HCT116 (cell line): ENCODE results near the gene CPA2. TPM values are rescaled to one million over a fixed set of nuclear protein-coding genes. Genes with fewer than 3 reads are reported as not detected.

Experiments used
- ATAC-seq: fragments of 200-7000 bp; cut with Tn5 transposase; 2 replicates; pipeline ENCODE4 v1.9.1; 2020; ENCODE audit warnings: mild to moderate bottlenecking, moderate library complexity
- BruUV-seq: library from RNA; stranded (reverse); fragments of 400-500 nt; replicated peaks from 2 replicates; lab custom pipeline; 2021; lab: Mats Ljungman, UMichigan
- CTCF ChIA-PET: fragments of 300-600 bp; sonication (Branson Sonifier 250); formaldehyde crosslinking; loops from one replicate; lab custom pipeline; 2021; ENCODE audit warnings: antibody characterized with exemption; lab: Charles Lee
- POLR2A ChIA-PET: fragments of 300-600, 350-600 bp; sonication (Branson Sonifier 250); formaldehyde crosslinking; loops from one replicate; lab custom pipeline; 2021; ENCODE audit warnings: antibody characterized with exemption; lab: Charles Lee
- RAD21 ChIA-PET, 2 experiments: fragments of 300-600 bp; sonication (Branson Sonifier 250); formaldehyde crosslinking; loops; one replicate each; lab custom pipeline; 2023; ENCODE audit warnings: low total read pairs in 2 of 2; ENCODE audit not compliant: uncharacterized antibody in 2 of 2, unreplicated experiment in 2 of 2, low non-redundant PET in 1 of 2; lab: Charles Lee
- DNase-seq: peaks from one replicate; pipeline ENCODE4 v3.0.0-alpha.2; 2010; ENCODE audit warnings: low read depth, low spot score
- H2AFZ ChIP-seq: fragments of 200-600 bp; shearing (Covaris generic), sonication (generic); 2 replicates; pipeline ENCODE4 v1.6.1; 2017; ENCODE audit warnings: low read depth, mixed run types, mixed read lengths, antibody characterized with exemption, low read length; ENCODE audit not compliant: poor library complexity, severe bottlenecking
- H3K27ac ChIP-seq: 2 replicates; pipeline ENCODE4 v1.5.1; 2012; ENCODE audit warnings: low read depth, low read length
- H3K27me3 ChIP-seq: fragments of 200-600 bp; sonication (generic); 2 replicates; pipeline ENCODE4 v1.6.1; 2016; ENCODE audit warnings: mixed run types, low read length, mixed read lengths; ENCODE audit not compliant: insufficient read depth
- H3K36me3 ChIP-seq, 2 experiments: fragments of 200-500 bp in 1 of 2; fragments of 200-600 bp in 1 of 2; sonication (Bioruptor generic) in 1 of 2; sonication (generic) in 1 of 2; 2 replicates each; pipeline versions ENCODE4 v1.5.1 to v1.6.1; 2014 to 2016; ENCODE audit warnings: low read length in 2 of 2, inconsistent platforms in 1 of 2, mixed read lengths in 1 of 2, mixed run types in 1 of 2; ENCODE audit not compliant: insufficient read depth in 2 of 2, control insufficient read depth in 1 of 2
- H3K4me1 ChIP-seq, 2 experiments: fragments of 200-600 bp in 1 of 2; sonication (generic) in 1 of 2; 2 replicates each; pipeline versions ENCODE4 v1.5.1 to v1.6.1; 2012 to 2017; ENCODE audit warnings: low read length in 2 of 2, inconsistent platforms in 1 of 2, mild to moderate bottlenecking in 1 of 2, mixed read lengths in 1 of 2, mixed run types in 1 of 2, moderate library complexity in 1 of 2; ENCODE audit not compliant: insufficient read depth in 2 of 2, control insufficient read depth in 1 of 2
- H3K4me2 ChIP-seq: fragments of 200-600 bp; sonication (generic); 2 replicates; pipeline ENCODE4 v1.6.1; 2017; ENCODE audit warnings: mixed run types, low read length, mixed read lengths
- H3K4me3 ChIP-seq, 2 experiments: fragments of 200-600 bp in 1 of 2; sonication (generic) in 1 of 2; replicated peaks in 1 of 2; 2 replicates each; pipeline ENCODE4 v1.5.1; 2011 to 2016; ENCODE audit warnings: low read length in 2 of 2, control low read depth in 1 of 2, low read depth in 1 of 2, mild to moderate bottlenecking in 1 of 2, mixed read lengths in 1 of 2, mixed run types in 1 of 2
- H3K79me2 ChIP-seq: fragments of 200-600 bp; sonication (generic); 2 replicates; pipeline ENCODE4 v1.6.1; 2017; ENCODE audit warnings: mild to moderate bottlenecking, mixed run types, low read length, moderate library complexity, mixed read lengths; ENCODE audit not compliant: insufficient read depth
- H3K9ac ChIP-seq: fragments of 200-600 bp; sonication (generic); 2 replicates; pipeline ENCODE4 v1.6.1; 2016; ENCODE audit warnings: low read length, mixed read lengths
- H3K9me2 ChIP-seq: fragments of 200-600 bp; sonication (generic), shearing (Covaris generic); 2 replicates; pipeline ENCODE4 v1.6.1; 2017; ENCODE audit warnings: mixed run types, mild to moderate bottlenecking, moderate library complexity; ENCODE audit not compliant: insufficient read depth
- H3K9me3 ChIP-seq, 2 experiments: fragments of 200-500 bp in 1 of 2; fragments of 200-600 bp in 1 of 2; sonication (Bioruptor generic) in 1 of 2; sonication (generic) in 1 of 2; 2 replicates each; pipeline ENCODE4 v1.6.1; 2014 to 2017; ENCODE audit warnings: low read length in 2 of 2, mixed read lengths in 2 of 2, inconsistent platforms in 1 of 2, low read depth in 1 of 2, mild to moderate bottlenecking in 1 of 2, mixed run types in 1 of 2, moderate library complexity in 1 of 2; ENCODE audit not compliant: control insufficient read depth in 1 of 2, insufficient read depth in 1 of 2
- H4K20me1 ChIP-seq: fragments of 200-600 bp; sonication (generic), shearing (Covaris generic); 2 replicates; pipeline ENCODE4 v1.6.1; 2017; ENCODE audit warnings: mixed run types, mild to moderate bottlenecking, moderate library complexity; ENCODE audit not compliant: insufficient read depth
- CBX3 ChIP-seq: IDR thresholded peaks from 2 replicates; pipeline ENCODE4 v1.6.1; 2012; ENCODE audit warnings: low read depth
- CEBPB ChIP-seq: IDR thresholded peaks from 2 replicates; pipeline ENCODE4 v1.6.1; 2012; ENCODE audit warnings: low read depth
- EGR1 ChIP-seq: IDR thresholded peaks from 2 replicates; pipeline ENCODE4 v1.6.1; 2012; ENCODE audit warnings: low read depth
- ELF1 ChIP-seq: IDR thresholded peaks from 2 replicates; pipeline ENCODE4 v1.6.1; 2012; ENCODE audit warnings: low read depth, borderline replicate concordance
- EZH2 ChIP-seq: fragments of 200-600 bp; sonication (generic); IDR thresholded peaks from 2 replicates; pipeline ENCODE4 v1.6.1; 2017; ENCODE audit warnings: antibody characterized with exemption, mixed run types
- EZH2phosphoT487 ChIP-seq: fragments of 200-600 bp; IDR thresholded peaks from 2 replicates; pipeline ENCODE4 v1.6.1; 2018; ENCODE audit warnings: antibody characterized with exemption, borderline replicate concordance
- JUND ChIP-seq: IDR thresholded peaks from 2 replicates; pipeline ENCODE4 v1.6.1; 2012
- MAX ChIP-seq: IDR thresholded peaks from 2 replicates; pipeline ENCODE4 v1.6.1; 2012
- POLR2A ChIP-seq: IDR thresholded peaks from 2 replicates; pipeline ENCODE4 v1.7.0; 2011; ENCODE audit warnings: borderline replicate concordance; ENCODE audit not compliant: insufficient read depth, insufficient read length; ENCODE audit errors: extremely low read depth
- POLR2AphosphoS5 ChIP-seq: IDR thresholded peaks from 2 replicates; pipeline ENCODE4 v1.6.1; 2011; ENCODE audit warnings: mild to moderate bottlenecking, low read depth, low read length, moderate library complexity
- RAD21 ChIP-seq: IDR thresholded peaks from 2 replicates; pipeline ENCODE4 v1.6.1; 2012; ENCODE audit warnings: low read depth, mild to moderate bottlenecking
- REST ChIP-seq: IDR thresholded peaks from 2 replicates; pipeline ENCODE4 v1.6.1; 2012; ENCODE audit warnings: low read depth
- SIN3A ChIP-seq: IDR thresholded peaks from 2 replicates; pipeline ENCODE4 v1.6.1; 2012; ENCODE audit warnings: low read depth
- TCF7L2 ChIP-seq: IDR thresholded peaks from 2 replicates; pipeline ENCODE4 v1.7.0; 2011; ENCODE audit warnings: borderline replicate concordance, inconsistent platforms; ENCODE audit not compliant: insufficient read depth, insufficient read length; ENCODE audit errors: extremely low read depth
- YY1 ChIP-seq: IDR thresholded peaks from 2 replicates; pipeline ENCODE4 v1.6.1; 2011; ENCODE audit warnings: low read length, low read depth, moderate library complexity, mild to moderate bottlenecking; ENCODE audit not compliant: insufficient replicate concordance; ENCODE audit errors: extremely low read depth
- ZBTB33 ChIP-seq: IDR thresholded peaks from 2 replicates; pipeline ENCODE4 v1.6.1; 2011; ENCODE audit warnings: mild to moderate bottlenecking, low read length, moderate library complexity; ENCODE audit not compliant: insufficient replicate concordance; ENCODE audit errors: extremely low read depth
- ZFX ChIP-seq: fragments of 450-650 bp; IDR thresholded peaks from 2 replicates; pipeline ENCODE4 v1.6.1; 2017
- ZNF274 ChIP-seq: fragments of 200-500 bp; sonication (Bioruptor generic); IDR thresholded peaks from 2 replicates; pipeline ENCODE4 v1.6.1; 2014; ENCODE audit warnings: mild to moderate bottlenecking, low read depth, low read length, inconsistent platforms
- intact Hi-C: fragments of 100-400 bp; cut with micrococcal nuclease; formaldehyde crosslinking; loops from 2 replicates; pipeline ENCODE4 v1.10.0; 2022
- total RNA-seq: library from RNA; stranded (reverse); gene quantifications from one replicate; pipeline ENCODE4 v1.2.1, GENCODE V29; 2021; ENCODE audit not compliant: unreplicated experiment

CPA2 gene
- total RNA-seq, 1 experiment from 2014 or later: 1.5 TPM

GRCh38 chr7:130226333-130226732, 40.3 kb upstream of the CPA2 start:
- ChIA-PET CTCF (no interaction called here), RAD21 (no interaction called here), POLR2A (interaction anchor here (0.6 kb wide), 1 partner anchor 119 kb away, joined by 5 read pairs; no protein-coding TSS in a partner anchor)
- intact Hi-C loops: no loop called here
- TF ChIP-seq TCF7L2 (no peak), YY1 (no peak), CEBPB (no peak), JUND (no peak), REST (no peak), SIN3A (no peak), POLR2A (no peak), ZBTB33 (no peak), EZH2phosphoT487 (no peak), ELF1 (no peak), MAX (no peak), POLR2AphosphoS5 (no peak), EGR1 (no peak), CBX3 (no peak), ZFX (no peak), ZNF274 (no peak), EZH2 (no peak), RAD21 (no peak)
- ATAC-seq (no peak), DNase-seq (no peak)
- Histone ChIP-seq H3K9me3 (no peaks in the 10 kb centered on the region), H3K27ac (no peak overlapping the region), H3K4me2 (no peak overlapping the region), H3K27me3 (no peaks in the 10 kb centered on the region), H3K4me3 (no peak overlapping the region), H3K79me2 (no peaks in the 10 kb centered on the region), H4K20me1 (no peaks in the 10 kb centered on the region), H3K36me3 (no peaks in the 10 kb centered on the region), H2AFZ (no peak overlapping the region), H3K9ac (no peak overlapping the region), H3K4me1 (peaks cover 0 to 4% of the 10 kb centered on the region in 2 experiments; a peak in 1 of 4 replicates), H3K9me2 (no peaks in the 10 kb centered on the region)
- BruUV-seq: no TSS peak
